Midbrain (tissue), 1 donor: ENCODE results near the gene C22orf39.
A peak's percentile ranks its signal among the peaks of the same experiment; 100 is the strongest.

Source experiments
- DNase-seq: peaks from one replicate; lab custom pipeline; 2025; lab: John Stamatoyannopoulos, UW

C22orf39 gene

GRCh38 chr22:19447330-19448075, at the start of gene C22orf39:
C22orf39 (minus strand) TSS chr22:19447711; CDS start chr22:19447688, 23 bp downstream.
- DNase-seq: peak; percentile 96

- no peak for DNase-seq
These were observed 49.7 kb upstream of the C22orf39 start for GRCh38 chr22:19497245-19497644.

- no peak for DNase-seq
These were observed 48.8 kb upstream of the C22orf39 start for GRCh38 chr22:19496324-19496630.

GRCh38 chr22:19495562-19496323, 48.2 kb upstream of the C22orf39 start:
- DNase-seq: no peak

- no peak for DNase-seq
These were observed 47.2 kb upstream of the C22orf39 start for GRCh38 chr22:19494676-19495173.

GRCh38 chr22:19494001-19494560, 46.6 kb upstream of the C22orf39 start:
- DNase-seq: no peak

GRCh38 chr22:19492504-19493174, 45.1 kb upstream of the C22orf39 start:
- no peak for DNase-seq

GRCh38 chr22:19490628-19491230, 43.2 kb upstream of the C22orf39 start:
- DNase-seq: no peak

- no peak for DNase-seq
These were observed 41.7 kb upstream of the C22orf39 start for GRCh38 chr22:19488884-19489843.

- no peak for DNase-seq
These were observed 40.8 kb upstream of the C22orf39 start for GRCh38 chr22:19488285-19488684.

GRCh38 chr22:19483481-19484244, 36.2 kb upstream of the C22orf39 start:
- DNase-seq: no peak

GRCh38 chr22:19482297-19482696, 34.8 kb upstream of the C22orf39 start:
- DNase-seq: no peak

- no peak for DNase-seq
These were observed 33.3 kb upstream of the C22orf39 start for GRCh38 chr22:19480789-19481188.

GRCh38 chr22:19480173-19480568, 32.7 kb upstream of the C22orf39 start:
- no peak for DNase-seq

GRCh38 chr22:19479355-19480172, 32.1 kb upstream of the C22orf39 start, which contains the start of gene CDC45:
CDC45 (plus strand) TSS chr22:19479920; CDS start chr22:19479969, 49 bp downstream.
- DNase-seq: peak; percentile 99

- DNase-seq: peak; percentile 92
These were observed 31.4 kb upstream of the C22orf39 start, which contains the start of gene UFD1 for GRCh38 chr22:19478901-19479354. UFD1 (minus strand) TSS chr22:19479193; CDS start chr22:19479085, 108 bp downstream.

- no peak for DNase-seq
These were observed 30.8 kb upstream of the C22orf39 start for GRCh38 chr22:19478045-19478900.
